ENCODE results near the gene CD22.

DNA sequence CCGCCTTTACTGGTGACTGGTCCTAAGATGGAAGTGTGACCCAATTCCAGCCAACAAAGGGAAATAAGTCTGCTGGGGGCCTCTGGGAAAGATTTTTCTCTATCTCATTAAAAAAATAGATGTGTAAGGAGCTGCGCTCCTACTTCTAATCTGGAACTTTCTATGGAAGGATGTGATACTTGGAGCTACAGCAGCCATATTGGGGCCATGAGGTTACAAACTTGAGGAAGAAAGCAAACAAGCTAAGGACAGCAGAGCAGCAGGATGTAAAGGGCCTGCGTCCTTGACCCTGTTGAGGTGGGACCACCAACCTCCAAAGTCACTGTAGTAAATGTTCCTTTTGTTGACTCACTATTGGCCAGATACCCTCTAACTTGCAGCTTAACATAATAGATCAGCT lies 49.4 kb downstream of the CD22 start:
- no peak for TF ChIP-seq POLR2A (IDR thresholded peaks at IDR 0.05)
- TF ChIP-seq, protein P1, sequence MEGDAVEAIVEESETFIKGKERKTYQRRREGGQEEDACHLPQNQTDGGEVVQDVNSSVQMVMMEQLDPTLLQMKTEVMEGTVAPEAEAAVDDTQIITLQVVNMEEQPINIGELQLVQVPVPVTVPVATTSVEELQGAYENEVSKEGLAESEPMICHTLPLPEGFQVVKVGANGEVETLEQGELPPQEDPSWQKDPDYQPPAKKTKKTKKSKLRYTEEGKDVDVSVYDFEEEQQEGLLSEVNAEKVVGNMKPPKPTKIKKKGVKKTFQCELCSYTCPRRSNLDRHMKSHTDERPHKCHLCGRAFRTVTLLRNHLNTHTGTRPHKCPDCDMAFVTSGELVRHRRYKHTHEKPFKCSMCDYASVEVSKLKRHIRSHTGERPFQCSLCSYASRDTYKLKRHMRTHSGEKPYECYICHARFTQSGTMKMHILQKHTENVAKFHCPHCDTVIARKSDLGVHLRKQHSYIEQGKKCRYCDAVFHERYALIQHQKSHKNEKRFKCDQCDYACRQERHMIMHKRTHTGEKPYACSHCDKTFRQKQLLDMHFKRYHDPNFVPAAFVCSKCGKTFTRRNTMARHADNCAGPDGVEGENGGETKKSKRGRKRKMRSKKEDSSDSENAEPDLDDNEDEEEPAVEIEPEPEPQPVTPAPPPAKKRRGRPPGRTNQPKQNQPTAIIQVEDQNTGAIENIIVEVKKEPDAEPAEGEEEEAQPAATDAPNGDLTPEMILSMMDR (IDR thresholded peaks at IDR 0.05): no peak

Data from breast epithelium (tissue), 3 donors.